Activated CD4-positive, alpha-beta T cell treated with anti-CD3 and anti-CD28 coated beads, Interleukin-2, Interleukin-4, amounts not matched to agents 100 ng/mL and 50 ng/mL, durations not matched to agents 16 hours and 8 hours (primary cell): ENCODE measurements around the gene HLA-DQA1.
A peak's percentile ranks its signal among the peaks of the same experiment; 100 is the strongest.
"Not testable (repeated sequence)": the region's sequence is repeated elsewhere in the genome, so short reads cannot be mapped to it uniquely, and the experiment has no call there.

Experiments used
- DNase-seq: peaks from one replicate; pipeline ENCODE4 v3.0.0-alpha.2; 2020; ENCODE audit warnings: low spot score

The HLA-DQA1 gene

DNA sequence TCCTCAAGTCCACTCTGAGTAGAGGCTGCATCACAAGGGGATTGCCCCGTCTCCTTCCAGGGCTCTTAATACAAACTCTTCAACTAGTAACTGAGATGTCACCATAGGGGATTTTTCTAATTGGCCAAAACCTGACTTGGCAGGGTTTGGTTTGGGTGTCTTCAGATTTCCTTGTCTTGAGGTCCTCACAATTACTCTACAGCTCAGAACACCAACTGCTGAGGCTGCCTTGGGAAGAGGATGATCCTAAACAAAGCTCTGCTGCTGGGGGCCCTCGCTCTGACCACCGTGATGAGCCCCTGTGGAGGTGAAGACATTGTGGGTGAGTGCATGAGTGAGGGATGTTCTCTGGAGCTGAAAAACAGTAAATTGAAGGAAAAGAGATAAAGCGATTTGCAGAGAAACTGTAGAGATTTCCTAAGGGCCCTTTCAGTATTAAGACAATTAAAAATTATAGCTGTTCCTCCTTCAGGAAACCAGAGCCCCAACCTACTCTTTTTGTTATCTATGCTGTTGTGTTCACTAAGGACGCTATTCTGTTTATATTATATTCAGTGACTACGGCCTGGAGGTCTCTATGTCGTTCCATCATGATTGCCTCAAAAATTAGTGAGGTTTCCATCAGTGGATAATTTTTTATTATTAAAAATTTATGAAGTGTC lies at the start of gene HLA-DQA1:
TSS of gene HLA-DQA1 (plus strand) at position 188 of the 662 bp plus-strand sequence. CDS start at position 241, 53 bp downstream.
- DNase-seq: peak; percentile 35

DNA sequence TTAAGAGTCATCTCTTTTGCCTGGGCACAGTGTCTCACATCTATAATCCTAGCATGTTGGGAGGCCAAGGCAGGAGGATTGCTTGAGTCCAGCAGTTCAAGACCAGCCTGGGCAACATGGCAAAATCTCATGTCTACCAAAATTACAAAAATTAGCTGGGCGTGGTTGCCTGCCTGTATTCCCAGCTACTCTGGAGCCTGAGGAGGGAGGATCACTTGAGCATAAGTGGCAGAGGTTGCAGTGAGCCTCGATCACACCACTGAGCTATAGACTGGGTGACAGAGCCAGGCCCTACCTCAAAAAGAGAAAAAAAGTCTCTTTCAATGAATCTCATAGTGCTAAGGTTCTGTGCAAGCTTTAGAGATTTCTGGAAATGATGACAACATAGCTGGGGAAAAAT lies 49.0 kb upstream of the HLA-DQA1 start:
- no peak for DNase-seq

GRCh38 chr6:32589596-32590449 lies 47.4 kb upstream of the HLA-DQA1 start, which contains the start of gene HLA-DRB1:
Gene HLA-DRB1 (minus strand): TSS chr6:32589848. CDS start chr6:32589742, 106 bp downstream.
- peak; percentile 41 for DNase-seq

DNA sequence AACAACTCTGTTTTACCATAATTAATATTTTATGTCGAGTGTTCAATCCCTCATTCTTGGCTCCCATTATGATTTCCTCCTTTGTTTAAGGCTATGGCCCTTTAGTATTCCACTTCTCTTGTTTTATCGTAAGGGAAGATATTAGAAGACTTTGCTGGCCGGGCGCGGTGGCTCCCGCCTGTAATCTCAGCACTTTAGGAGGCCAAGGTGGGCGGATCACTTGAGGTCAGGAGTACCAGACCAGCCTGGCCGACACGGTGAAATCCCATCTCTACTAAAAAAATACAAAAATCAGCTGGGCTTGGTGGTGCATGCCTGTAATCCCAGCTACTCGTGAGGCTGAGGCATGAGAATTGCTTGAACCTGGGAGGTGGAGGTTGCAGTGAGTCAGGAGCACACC lies 46.5 kb upstream of the HLA-DQA1 start:
- DNase-seq: not testable (repeated sequence)

GRCh38 chr6:32597024-32597423 lies 40.2 kb upstream of the HLA-DQA1 start:
- DNase-seq: no peak

GRCh38 chr6:32602383-32602782 lies 34.8 kb upstream of the HLA-DQA1 start:
- no peak for DNase-seq

DNA sequence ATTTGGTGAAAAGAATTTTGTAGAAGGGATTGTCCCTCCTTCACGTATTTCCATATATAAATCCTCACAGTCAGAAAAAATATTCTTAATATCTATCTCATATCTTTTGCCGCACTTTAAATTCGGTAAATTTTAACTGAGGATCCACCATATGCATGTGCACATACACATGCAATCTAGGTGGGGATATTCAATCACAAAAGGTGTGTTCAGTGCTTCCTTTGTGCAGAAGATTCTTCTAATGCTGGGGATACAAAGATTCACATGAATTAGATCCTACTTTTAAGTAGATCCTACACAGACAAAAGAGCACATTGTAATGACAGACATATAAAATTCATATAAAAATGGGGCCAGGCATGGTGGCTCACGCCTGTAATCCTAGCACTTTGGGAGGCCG lies 34.0 kb upstream of the HLA-DQA1 start:
- no peak for DNase-seq

- no peak for DNase-seq
Measured at GRCh38 chr6:32603888-32604287, 33.3 kb upstream of the HLA-DQA1 start.

- DNase-seq: no peak
Measured at GRCh38 chr6:32604434-32604877, 32.8 kb upstream of the HLA-DQA1 start.

DNA sequence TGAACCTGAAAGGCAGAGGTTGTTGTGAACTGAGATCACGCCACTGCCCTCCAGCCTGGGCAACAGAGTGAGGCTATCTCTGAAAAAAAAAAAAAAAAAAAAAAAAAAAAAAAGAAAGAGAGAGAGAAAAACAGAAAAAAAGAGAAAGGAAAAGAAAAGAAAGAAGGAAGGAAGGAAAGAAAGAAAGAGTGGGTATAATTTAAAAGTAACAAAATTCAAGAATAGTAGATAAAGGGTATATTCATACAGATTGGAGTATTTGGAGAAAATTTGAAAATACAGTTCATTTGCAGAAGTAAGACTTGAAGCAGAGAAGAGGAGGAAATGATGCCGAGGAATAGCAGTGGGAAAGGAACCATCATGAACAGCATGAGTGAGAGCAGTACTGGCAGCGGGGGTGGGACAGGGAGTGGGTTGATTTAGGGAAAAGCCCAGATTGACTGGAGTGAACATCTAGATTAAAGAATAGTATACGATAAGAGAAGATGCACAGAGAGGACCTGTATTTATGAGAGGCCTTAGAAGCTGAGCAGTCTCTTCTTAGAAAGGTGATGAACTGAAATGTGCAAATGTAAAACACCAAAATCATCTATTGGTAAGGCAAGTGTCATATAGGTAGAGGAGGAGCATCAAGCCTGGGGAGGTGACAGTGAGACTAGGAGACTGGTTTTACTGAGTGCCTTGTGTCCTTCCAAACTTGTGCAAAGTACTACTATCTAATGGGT lies 29.8 kb upstream of the HLA-DQA1 start:
- DNase-seq: no peak

DNA sequence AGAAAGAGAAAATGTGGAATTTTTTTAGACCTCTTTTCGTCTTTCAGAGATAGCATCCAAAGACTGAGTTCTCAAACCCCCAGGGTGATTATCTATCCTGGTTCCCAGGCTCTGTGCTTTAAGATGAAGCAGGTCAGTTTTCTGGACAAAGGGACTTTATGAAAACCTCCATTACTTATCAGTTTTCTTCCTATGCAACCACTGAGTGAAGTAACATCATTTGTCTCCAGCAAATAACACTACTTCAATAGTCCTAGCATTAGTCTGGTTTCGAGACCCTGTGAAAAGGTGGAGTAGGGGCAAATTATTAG lies 29.3 kb upstream of the HLA-DQA1 start:
- DNase-seq: no peak

DNA sequence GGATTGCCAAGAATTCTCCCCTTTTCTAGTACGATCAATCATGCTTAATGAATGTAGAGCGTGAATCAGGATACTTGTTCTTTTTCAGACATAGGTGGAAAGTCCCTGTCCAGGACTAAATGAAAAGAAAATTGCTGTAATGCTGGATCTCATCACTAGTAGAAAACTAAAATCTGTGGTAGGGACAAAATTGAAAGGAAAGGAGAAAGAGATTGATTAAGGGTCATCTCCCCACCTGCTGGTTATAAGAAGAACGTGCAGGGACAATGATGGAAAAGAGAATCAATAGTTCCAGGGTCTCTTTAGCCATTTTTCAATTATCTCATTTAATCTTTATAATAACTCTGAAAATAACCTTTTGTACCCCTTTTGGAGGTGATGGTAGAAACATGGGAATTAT lies 28.8 kb upstream of the HLA-DQA1 start:
- no peak for DNase-seq

DNA sequence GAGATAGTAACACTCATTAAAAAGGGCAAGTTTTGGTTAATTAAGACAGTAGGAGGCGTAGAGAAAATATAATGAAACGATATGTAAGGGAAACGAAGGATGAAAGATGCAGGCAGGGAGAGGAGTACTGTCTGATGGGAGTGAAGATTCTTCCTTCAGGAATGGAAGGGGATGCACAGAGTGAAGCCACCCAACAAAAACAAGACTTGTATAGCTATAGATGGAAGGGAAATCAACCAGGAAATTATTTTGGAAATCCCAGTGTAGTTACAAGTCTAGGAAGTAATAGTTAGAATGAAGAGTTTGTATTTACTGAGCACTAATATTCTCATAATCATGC lies 27.8 kb upstream of the HLA-DQA1 start:
- DNase-seq: no peak

DNA sequence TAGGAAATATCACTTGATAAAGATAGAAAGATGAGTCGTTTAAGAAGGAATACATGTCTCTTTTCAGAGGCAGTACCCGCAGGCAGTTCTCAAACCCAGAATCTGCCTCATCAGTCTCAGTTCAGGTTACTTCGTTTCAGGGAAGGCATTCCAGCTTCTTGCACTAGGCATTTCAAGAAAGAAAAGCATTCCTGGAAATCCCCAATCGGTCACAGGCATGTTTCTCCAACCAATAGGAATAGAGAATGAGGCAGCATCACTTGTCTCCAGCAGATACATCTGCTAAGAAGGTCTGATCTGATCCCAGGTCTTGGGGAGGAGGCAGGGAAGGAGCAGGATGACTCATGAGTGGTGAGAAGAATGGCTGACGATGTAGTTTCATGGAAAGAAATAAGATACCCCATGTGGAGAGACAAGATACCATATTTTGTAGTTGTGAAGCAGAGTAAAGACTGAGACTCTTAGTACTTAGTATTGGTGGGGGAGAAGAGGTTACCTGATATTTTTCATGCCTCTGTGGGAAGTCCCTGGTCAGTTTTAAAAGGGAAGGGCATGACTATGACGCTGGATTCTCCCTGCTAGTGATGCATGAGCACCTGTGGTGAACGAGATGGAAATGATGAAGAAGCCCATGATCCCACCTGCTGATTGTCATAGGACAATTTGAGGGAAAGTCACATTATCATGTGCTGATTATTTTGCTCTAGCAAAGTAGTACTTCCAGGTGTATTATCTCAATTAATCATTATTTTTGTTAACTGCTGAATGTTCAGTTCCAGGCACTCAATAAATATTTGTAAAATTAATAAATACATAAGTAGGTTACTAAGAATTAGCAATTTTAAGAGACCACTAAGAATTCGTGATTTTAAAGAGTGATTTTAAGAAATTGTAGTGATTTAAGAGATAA lies 27.2 kb upstream of the HLA-DQA1 start:
- DNase-seq: peak; percentile 79

DNA sequence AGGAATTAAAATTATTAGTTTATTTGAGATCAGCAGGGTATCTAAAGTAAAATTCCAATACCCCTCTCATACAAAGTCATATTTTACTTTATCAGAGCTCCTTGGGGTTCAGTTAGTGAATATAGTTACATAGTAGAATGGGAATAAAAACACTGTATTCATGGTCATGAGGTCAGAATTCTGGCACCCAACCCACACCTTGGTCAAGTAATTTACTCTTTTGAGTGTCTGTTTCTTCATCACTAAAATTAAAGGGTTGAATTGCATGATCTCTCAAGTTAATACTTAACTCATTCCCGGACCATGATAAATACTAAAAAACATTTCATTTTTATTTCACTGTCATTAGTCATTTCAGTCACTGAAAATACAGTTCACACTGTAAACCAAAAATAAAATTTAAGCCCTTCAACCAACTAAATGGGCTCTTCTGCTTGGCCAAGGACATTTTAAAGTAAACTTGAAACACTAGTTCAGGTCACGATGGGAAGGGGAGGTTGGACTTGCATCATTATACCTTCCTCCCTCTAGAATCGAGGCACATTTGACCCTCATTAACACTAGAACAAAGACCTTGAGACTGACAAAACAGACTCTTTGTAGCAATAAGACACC lies 26.4 kb upstream of the HLA-DQA1 start:
- peak; percentile 35 for DNase-seq

GRCh38 chr6:32613475-32613874 lies 23.7 kb upstream of the HLA-DQA1 start:
- DNase-seq: no peak

GRCh38 chr6:32614366-32615081 lies 22.7 kb upstream of the HLA-DQA1 start:
- no peak for DNase-seq

DNA sequence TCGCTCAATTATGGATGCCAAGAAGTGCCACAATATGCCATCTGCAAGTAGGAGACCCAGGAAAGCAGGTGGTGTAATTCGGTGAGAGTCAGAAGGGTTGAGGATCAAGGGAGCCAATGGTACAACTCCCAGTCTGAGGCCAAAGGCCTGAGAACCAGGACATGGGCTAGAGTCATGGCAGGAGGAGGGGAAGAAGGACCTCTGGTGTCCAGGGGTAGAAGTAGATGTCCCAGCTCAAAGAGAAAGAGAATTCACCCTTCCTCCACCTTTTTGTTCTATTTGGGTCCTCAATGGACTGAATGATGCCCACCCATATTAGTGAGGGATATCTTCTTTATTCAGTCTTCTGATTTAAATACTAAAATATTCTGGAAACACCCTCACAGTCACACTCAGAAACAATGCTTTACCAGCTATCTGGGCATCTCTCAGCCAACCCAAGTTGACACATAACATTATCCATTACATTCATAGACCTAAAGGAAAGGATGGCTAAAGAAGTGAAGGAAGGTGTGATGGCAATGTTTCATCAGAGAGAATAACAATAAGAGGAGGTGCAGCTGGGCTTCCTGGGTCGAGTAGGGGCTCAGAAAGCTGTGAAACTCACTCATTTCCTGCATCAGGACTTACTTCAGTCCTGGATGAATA lies 21.2 kb upstream of the HLA-DQA1 start:
- no peak for DNase-seq

DNA sequence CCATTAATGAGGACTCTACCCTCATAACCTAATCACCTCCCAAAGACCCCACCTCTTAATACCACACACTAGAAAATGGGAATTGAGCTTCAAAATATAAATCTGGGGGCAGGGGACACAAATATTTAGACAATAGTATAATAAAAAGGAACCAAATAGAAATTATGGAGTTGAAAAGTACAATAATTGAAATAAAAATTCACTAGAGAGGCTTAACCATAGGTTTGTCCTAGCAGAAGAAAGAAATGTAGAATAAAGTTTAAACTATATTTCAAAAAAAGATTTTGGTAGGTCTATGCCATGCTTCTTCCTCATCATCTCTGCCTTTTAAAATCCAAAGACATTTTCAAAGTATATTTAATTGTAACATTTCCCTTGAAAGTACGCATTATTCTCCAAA lies 19.5 kb upstream of the HLA-DQA1 start:
- DNase-seq: no peak

DNA sequence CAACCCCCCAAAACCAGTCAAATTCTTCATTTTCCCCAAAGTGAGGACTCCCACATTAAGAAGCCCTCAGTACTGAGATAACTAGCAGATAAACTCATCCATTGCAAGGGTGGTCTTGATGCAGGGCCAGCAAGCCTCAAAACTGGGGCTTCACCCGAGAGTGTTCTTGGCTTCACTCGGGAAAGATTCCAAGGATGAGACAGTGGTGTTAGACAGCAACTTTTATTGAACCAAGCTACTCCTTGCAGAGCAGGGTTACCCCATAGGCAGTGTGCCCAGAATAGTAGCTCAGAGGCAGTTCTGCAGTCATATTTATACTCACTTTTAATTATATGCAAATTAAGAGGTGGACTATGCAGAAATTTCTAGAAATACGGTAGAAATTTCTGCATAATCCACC lies 15.8 kb upstream of the HLA-DQA1 start:
- DNase-seq: no peak
